Calu3 (cell line): Measurements from ENCODE around the gene GMFB. TPM values are rescaled to one million over a fixed set of nuclear protein-coding genes. Genes with fewer than 3 reads are reported as not detected.
"Not testable (repeated sequence)": the region's sequence is repeated elsewhere in the genome, so short reads cannot be mapped to it uniquely, and the experiment has no call there.

ENCODE experiments used
- BruUV-seq: library from RNA; stranded (reverse); fragments of 400-500 nt; replicated peaks from 2 replicates; lab custom pipeline; 2021; lab: Mats Ljungman, UMichigan
- CTCF ChIA-PET: fragments of 300-600 bp; sonication (Branson Sonifier 250); formaldehyde crosslinking; loops from one replicate; lab custom pipeline; 2022; ENCODE audit warnings: antibody characterized with exemption; lab: Charles Lee
- DNase-seq: peaks from one replicate; pipeline ENCODE4 v3.0.0; 2022
- H3K27ac Mint-ChIP-seq: one replicate; pipeline ENCODE4 v1.8.0; 2022; ENCODE audit warnings: mixed read lengths; ENCODE audit not compliant: unreplicated experiment
- H3K27me3 Mint-ChIP-seq: one replicate; pipeline ENCODE4 v1.8.0; 2022; ENCODE audit warnings: mixed read lengths; ENCODE audit not compliant: unreplicated experiment
- H3K36me3 Mint-ChIP-seq: one replicate; pipeline ENCODE4 v1.8.0; 2022; ENCODE audit warnings: mild to moderate bottlenecking, moderate library complexity, mixed read lengths; ENCODE audit not compliant: insufficient read depth, unreplicated experiment
- H3K4me1 Mint-ChIP-seq: one replicate; pipeline ENCODE4 v1.8.0; 2022; ENCODE audit warnings: mild to moderate bottlenecking, low read depth, mixed read lengths; ENCODE audit not compliant: unreplicated experiment
- H3K4me3 Mint-ChIP-seq: one replicate; pipeline ENCODE4 v1.8.0; 2022; ENCODE audit warnings: mild to moderate bottlenecking, low read depth, moderate library complexity, mixed read lengths; ENCODE audit not compliant: unreplicated experiment
- H3K9me3 Mint-ChIP-seq: one replicate; pipeline ENCODE4 v1.8.0; 2022; ENCODE audit warnings: low read depth, mixed read lengths; ENCODE audit not compliant: unreplicated experiment
- CTCF ChIP-seq: fragments of 200-600 bp; IDR thresholded peaks from one replicate; pipeline ENCODE4 v1.8.0; 2022; ENCODE audit warnings: antibody characterized with exemption; ENCODE audit not compliant: unreplicated experiment
- intact Hi-C: fragments of 100-400 bp; cut with micrococcal nuclease; formaldehyde crosslinking; loops from one replicate; pipeline ENCODE4 v1.10.0; 2022; ENCODE audit not compliant: unreplicated experiment
- total RNA-seq: library from RNA; stranded (reverse); gene quantifications from 2 replicates; pipeline ENCODE4 v1.2.3, GENCODE V29; 2022

Gene GMFB
- total RNA-seq, 1 experiment from 2014 or later = 39.2 TPM

- TF ChIP-seq CTCF = no peak
Observed at GRCh38 chr14:54467280-54467679, 21.5 kb downstream of the GMFB start.

GRCh38 chr14:54465654-54466053, 23.1 kb downstream of the GMFB start:
- DNase-seq = no peak
- Mint-ChIP-seq H3K27ac (no peak overlapping the region), H3K27me3 (peaks cover 13% of the 10 kb centered on the region), H3K36me3 (no peaks in the 10 kb centered on the region), H3K4me3 (no peak overlapping the region), H3K4me1 (peaks cover 13% of the 10 kb centered on the region), H3K9me3 (peaks cover 8% of the 10 kb centered on the region)
- BruUV-seq = no TSS peak
- intact Hi-C loops = no loop called here
- CTCF ChIA-PET = no interaction called here
- TF ChIP-seq CTCF = no peak

More at GRCh38 chr14:54467280-54467679, 21.5 kb downstream of the GMFB start:
- no peak for DNase-seq
- Mint-ChIP-seq H3K27ac (no peak overlapping the region), H3K4me3 (no peak overlapping the region), H3K36me3 (no peaks in the 10 kb centered on the region), H3K27me3 (peaks cover 12% of the 10 kb centered on the region), H3K4me1 (peaks cover 20% of the 10 kb centered on the region), H3K9me3 (peaks cover 8% of the 10 kb centered on the region)
- BruUV-seq = no TSS peak
- intact Hi-C loops = no loop called here
- CTCF ChIA-PET = no interaction called here

GRCh38 chr14:54462048-54462447, 26.7 kb downstream of the GMFB start:
- no peaks in the 10 kb centered on the region for H3K36me3 Mint-ChIP-seq
- H3K27me3 Mint-ChIP-seq = peaks cover 13% of the 10 kb centered on the region
- H3K4me1 Mint-ChIP-seq = no peaks in the 10 kb centered on the region
- DNase-seq = no peak
- H3K27ac Mint-ChIP-seq = no peak overlapping the region
- CTCF ChIA-PET = no interaction called here
- BruUV-seq = no TSS peak
- intact Hi-C loops = no loop called here
- peaks cover 2% of the 10 kb centered on the region for H3K9me3 Mint-ChIP-seq
- no peak for TF ChIP-seq CTCF
- no peak overlapping the region for H3K4me3 Mint-ChIP-seq

- Mint-ChIP-seq H3K9me3 (peaks cover 2% of the 10 kb centered on the region), H3K27ac (no peak overlapping the region), H3K36me3 (no peaks in the 10 kb centered on the region), H3K4me3 (no peak overlapping the region), H3K4me1 (no peaks in the 10 kb centered on the region), H3K27me3 (peaks cover 13% of the 10 kb centered on the region)
- intact Hi-C loops = no loop called here
- no peak for DNase-seq
- no TSS peak for BruUV-seq
- CTCF ChIA-PET = no interaction called here
- no peak for TF ChIP-seq CTCF
Observed at GRCh38 chr14:54459106-54459505, 29.7 kb downstream of the GMFB start.

GRCh38 chr14:54458536-54458935, 30.2 kb downstream of the GMFB start:
- H3K36me3 Mint-ChIP-seq, intact Hi-C loops, H3K4me3 Mint-ChIP-seq, DNase-seq, H3K4me1 Mint-ChIP-seq, H3K9me3 Mint-ChIP-seq, CTCF ChIA-PET, H3K27ac Mint-ChIP-seq, BruUV-seq: not testable (repeated sequence)
- peaks cover 13% of the 10 kb centered on the region for H3K27me3 Mint-ChIP-seq
